ENCODE results near the gene ATXN7L2.

The ATXN7L2 gene

DNA sequence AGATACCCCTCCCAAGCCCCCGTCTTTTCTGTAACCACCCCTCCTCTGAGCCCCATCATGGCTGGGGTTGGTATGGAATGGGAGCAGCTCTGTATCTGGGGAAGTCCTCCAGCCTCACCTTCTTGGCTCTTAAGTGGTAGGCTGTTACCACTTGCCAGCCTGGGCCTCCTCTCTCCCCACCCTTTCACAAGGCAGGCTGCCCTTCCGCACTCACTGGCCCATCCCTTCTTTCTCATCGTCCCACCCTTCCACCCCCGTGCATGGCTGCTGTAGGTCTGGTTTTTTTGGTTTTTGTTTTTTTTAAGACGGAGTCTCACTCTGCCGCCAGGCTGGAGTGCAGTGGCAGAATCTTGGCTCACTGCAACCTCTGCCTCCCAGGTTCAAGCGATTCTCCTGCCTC is 15.4 kb downstream of the ATXN7L2 start:
- DNase-seq, result no peak

DNA sequence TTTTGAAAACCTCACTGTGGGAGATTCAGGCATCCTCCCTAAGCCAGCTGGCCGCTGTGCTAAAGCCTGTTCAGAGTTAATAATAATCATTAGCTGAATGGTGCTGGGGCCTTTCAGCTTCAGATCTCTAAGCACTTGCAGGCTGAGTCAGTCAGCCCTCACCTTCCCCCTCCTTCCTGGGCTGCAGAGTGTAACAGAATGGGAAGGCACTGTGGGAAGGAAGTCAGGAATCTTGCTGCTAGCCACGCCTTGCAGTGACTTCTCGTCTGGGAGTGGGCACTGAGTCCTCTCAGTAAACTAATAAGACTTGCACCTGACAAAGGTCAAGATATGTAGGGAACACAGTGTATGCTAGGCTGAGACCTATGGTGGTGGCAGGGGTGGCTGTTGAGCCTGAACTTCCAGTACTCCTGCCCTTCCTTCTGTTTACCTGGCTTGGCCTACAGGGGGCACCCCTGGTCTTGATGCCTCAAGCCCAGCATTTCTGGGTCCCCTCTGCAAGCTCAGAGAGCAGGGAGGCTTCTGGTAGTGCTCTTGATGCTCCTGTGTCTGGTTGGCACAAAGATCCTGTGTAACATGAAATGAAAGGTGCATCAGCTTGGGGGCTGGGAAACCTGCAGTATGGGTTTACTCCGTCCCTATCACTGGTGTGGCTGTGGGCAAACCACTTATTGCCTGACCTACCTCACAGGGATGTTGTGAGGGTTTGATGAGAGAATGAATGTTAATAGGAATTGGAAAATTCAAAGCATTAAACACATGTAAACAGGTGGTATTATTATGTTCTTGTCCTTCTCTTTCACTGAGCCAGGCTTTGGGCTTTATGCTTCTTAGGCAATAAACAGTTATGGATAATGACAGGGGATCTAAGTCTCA is 16.2 kb downstream of the ATXN7L2 start:
- DNase-seq, result peak; percentile 83

DNA sequence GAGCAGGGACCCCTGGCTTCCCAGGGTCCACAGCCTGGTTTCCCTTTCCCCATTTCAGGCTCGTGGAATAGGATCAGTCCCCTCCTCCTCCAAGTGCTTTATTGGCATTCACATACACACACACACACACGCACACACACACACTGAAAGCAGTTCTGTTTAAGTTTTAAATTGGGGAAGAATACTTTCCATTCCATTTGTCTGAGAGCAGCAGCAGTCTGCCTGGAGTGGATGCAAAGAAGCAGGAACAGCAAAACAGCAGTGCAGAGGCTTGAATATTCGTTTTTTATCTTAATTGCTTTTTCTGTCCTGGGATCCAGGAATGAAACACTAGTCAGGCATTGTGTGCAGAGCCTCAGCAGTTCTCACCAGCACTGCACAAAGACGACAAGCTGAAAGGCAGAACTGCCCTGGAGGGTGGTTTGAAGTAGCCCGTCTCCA is 17.3 kb downstream of the ATXN7L2 start:
- DNase-seq, result no peak

DNA sequence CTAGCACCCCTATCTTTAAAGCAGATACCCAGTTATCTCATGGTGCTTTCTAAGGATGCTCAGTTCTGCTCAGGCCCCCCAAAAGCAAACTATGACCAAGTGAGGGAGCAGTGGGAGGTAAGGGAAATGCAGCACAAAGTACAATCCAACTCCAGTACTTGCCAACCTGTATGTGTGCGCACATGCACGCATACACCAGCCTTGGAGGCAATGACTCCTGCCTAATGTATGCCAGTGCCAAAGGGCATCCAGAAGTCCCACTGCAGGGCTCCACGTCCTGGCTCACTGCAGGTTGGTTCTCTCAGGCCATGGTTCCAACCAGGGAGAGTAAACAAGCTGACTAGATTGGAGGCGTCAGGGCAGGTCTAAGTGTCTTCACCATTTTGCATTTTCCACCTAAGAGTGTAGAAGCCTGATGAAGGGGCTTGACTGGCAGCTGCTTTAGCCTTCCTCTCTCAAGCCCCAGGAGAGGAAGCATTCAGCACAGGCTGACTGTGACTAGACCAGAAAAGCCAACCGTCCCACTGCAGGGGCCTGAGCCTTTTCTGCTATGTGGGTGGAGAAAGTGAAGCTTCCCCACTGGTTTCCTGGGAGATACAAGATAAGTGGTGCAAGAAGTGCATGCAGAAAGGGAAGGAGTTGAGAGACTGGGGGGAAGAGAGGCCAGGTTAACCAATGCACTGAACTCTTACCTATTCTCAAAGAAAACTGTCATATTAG is 18.1 kb downstream of the ATXN7L2 start:
- DNase-seq, result peak; percentile 76

DNA sequence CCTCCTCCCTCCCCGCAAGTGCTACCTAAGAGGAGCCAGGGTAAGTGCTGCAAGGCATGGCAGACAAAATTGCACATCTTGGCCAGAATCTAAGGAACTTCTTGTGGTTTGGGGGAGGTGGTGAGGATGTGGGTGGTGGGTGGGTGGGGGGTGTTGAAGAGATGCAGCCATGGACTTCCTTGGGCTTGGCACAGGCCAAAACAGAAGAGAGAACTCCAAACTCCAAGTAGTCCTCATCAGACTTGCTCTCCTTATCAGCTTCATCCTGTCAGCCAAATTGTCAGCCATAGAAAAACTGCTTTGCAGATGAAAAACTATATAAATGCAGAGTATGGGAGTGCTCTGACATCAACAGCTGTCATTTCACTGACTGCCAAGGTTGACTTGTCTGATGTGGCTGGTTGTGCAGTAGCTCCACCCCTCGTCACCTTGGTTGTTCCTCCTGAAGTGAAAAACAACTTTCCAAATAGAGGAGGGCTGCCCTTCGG is 18.7 kb downstream of the ATXN7L2 start:
- DNase-seq, result no peak

DNA sequence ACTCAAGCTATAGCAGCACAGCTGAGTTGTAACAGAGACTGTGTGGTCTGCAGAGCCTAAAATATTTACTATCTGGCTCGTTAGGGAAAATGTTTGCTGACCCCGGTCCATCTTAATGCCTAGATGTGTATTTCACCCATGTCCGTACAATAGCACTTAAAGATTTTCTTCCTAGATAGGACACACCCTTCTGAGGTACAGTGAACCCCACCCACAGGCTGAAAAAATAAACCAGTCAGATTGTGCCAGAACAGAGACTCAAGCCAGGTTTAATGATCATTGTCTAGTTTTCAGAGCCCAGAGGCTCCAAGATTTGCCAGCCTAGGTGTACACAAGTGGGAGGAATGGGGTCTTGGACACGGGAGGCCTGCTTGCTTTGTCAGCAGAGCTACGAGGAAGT is 20.2 kb downstream of the ATXN7L2 start:
- DNase-seq, result peak; percentile 21

DNA sequence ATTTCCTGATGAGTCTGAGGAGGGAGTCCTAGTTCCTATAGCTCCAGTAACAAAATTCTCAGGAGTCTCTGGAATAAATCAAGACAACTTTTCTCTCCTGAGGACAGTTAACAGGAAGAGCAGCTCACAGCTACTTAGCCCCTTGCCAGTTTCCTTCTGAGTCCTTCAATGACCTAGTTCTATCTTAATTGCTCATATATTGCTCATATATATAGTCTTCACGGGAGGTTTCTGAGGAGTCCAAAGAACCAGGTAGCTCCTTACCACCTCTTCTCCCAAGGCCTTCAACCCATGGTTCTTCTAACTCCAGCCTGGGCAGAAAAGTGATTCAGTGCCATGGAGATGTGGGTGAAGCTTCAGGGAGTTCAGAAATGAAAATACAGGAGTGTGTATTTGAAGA is 21.3 kb downstream of the ATXN7L2 start:
- DNase-seq, result no peak

DNA sequence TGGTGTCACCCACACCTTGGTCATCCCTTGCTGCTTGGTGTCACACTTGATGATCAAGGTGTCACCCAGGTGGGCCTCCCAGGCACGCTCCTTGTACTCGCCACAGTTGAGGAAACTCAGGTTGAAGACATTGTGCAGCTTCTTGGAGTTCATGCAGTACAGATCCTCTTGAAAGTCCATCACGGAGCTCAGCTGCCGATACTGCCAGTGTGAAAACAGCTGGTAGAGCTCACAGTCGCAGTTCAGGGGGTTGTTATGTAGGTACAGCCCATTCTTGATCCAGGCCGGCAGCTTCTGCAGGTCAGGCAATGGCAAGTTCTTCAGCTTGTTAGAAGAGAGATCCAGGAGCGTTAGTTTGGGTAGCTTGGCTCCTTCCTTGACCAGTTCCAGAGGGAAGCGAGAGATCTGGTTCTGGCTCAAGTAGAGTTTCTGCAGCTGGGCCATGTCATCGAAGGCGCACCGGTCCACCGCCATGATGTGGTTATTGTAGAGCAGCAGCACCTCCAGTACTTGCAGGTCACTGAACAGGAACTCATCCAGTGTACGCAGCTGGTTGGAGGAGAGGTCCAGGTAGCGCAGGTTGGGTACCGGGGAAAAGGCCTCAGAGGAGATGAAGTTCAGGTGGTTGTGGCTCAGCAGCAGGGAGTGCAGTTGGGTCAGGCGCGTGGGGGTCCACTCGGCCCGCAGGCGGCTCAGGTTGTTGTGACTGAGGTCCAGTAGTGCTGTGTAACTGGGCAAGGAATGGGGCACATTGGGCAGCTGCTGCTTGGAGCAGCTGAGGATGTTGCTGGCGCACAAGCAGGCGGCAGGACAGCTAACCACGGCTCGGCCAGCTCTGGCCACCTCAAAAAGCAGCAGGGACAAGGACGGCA is 24.5 kb downstream of the ATXN7L2 start:
- no peak for DNase-seq

DNA sequence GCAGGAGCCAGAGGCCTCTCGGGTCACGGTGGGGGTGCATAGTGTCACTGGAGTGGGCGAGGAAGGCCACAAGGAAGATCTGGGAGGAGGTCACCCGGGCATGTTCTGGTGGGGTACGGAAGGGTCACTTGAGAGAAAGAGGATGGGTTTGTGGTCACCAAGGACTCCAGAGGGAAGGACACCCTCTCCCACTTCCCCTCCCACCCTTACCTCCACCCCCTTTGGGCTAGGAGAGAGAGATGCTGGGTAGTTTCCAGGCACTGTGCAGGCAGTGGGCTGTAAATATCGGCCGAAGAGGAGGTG is 25.1 kb downstream of the ATXN7L2 start:
- no peak for DNase-seq

DNA sequence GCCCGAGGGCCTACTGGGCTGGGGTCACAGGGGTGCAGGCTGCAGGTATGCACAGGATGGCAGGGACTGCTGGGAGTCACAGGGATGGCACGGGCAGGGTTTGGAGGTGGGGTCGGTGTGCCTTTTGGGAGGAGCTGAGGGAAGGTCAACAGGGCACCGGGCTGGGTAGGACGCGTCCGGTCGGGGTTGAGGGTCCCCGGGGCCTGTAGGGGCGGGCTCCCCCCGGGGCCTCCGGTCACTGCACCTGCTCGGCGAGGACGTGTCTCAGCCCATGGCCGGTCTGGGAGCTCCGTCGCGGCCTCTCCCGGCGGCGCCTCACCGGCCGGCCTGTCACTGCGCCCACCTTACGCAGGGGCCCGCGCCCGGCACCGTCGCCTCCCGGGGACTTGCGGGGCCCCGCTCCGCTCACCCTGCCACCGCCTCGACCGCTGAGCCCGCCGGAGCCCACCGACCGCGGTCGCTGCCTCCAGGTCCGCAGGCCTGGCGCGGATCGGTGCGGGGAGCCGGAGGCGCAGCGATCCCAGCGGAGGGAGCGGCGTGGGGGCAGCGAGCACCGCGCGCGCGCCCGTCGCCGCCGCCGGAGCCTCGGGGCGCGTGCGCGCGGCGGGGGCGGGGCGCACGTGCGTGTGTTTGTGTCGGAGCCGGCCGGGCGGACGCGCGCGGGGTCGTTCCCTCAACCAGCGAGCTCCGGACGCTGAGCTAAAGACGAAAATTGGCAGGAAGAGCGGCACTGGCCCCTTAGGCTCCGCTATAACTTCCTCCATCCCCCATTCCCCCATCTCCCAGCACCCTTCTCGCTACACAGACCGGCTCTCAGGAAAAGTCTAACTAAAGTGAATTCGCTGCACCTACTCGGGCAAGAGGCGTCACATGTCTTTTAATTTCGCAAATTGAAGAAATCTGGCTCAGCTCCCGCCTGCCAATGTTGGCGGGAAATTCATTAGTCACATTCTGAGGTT is 25.8 kb downstream of the ATXN7L2 start, which contains the start of gene AMIGO1:
TSS of gene AMIGO1 (minus strand) at position 552 of the 959 bp plus-strand sequence. CDS start 815 bp downstream, outside the sequence.
- peak; percentile 66 for DNase-seq

DNA sequence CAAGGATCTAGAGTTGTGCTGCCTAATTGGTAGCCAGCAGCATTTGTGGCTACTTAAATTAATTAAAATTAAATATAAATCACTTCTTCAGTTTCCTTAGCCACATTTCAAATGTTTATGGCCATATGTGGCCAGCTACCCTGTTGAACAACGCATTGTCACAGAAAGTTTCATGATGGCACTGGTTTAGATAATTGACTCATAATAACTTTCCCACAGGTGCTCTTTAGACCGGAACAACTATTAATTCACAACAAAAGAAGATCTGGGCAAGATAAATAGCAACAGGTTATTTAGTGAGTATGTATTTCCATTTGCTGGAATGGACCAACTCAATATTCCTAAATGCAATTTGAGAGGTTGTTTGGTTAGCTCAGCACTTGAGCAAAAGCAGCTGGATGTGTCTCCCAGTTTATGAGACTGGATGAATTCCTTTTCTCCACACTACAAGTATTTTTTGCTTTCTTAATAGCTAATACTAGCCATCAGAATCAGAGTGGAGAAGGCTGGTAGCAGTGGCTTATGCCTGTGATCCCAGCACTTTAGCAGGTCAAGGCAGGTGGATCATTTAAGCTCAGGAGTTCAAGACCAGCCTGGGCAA is 29.5 kb downstream of the ATXN7L2 start:
- DNase-seq, result no peak

DNA sequence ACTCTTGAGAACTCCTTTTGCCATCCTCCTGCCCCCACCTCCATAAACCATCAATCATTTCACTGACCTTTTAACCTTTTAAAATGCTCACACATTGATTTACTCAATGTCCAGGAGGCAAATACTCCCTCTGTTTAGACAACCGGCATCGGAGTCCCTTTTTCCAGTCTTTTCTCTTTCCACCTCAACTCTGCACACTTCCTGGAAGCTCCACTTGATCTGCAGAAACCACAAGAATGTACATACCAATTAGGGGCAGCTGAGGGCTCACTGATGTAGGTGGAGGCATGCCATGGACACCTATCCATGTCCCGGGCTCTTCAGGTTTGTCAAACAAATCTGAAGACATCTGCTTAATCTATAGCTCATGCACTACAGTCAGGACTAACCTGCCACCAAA is 31.1 kb downstream of the ATXN7L2 start:
- DNase-seq, result no peak

DNA sequence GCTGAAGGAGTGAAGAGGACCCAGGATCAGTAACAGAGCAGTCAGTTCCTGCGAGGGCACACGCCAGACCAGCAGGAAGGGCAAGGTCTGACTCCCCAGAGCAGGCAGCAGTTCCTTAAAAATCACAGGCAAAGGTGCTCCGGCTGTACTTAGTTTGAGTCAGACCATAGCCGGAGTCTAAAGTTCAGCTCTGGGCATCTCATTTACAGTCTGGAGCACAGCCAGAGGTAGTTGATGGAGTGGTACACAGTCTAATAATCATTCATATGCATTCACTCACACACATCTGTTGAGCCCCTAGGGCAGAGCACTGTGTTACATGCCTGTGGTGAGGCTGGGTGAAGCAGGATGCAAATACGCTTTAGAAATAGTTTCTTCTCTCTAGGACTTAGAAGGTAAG is 33.2 kb downstream of the ATXN7L2 start:
- DNase-seq, result no peak

DNA sequence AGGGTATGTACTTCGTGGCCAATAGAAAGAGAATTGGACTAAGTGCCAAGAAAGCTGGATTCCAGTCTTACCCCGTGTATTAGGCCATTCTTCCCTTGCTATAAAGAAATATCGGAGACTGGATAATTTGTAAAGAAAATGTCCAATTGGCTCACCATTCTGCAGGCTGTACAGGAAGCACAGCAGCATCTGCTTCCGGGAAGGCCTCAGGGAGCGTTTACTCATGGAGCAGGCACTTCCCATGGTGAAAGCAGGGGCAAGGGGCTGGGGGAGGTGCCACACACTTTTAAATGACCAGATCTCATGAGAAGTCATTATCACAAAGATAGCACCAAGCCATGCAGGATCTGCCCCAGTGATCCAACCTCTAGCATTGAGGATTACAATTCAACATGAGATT is 33.6 kb downstream of the ATXN7L2 start:
- no peak for DNase-seq

DNA sequence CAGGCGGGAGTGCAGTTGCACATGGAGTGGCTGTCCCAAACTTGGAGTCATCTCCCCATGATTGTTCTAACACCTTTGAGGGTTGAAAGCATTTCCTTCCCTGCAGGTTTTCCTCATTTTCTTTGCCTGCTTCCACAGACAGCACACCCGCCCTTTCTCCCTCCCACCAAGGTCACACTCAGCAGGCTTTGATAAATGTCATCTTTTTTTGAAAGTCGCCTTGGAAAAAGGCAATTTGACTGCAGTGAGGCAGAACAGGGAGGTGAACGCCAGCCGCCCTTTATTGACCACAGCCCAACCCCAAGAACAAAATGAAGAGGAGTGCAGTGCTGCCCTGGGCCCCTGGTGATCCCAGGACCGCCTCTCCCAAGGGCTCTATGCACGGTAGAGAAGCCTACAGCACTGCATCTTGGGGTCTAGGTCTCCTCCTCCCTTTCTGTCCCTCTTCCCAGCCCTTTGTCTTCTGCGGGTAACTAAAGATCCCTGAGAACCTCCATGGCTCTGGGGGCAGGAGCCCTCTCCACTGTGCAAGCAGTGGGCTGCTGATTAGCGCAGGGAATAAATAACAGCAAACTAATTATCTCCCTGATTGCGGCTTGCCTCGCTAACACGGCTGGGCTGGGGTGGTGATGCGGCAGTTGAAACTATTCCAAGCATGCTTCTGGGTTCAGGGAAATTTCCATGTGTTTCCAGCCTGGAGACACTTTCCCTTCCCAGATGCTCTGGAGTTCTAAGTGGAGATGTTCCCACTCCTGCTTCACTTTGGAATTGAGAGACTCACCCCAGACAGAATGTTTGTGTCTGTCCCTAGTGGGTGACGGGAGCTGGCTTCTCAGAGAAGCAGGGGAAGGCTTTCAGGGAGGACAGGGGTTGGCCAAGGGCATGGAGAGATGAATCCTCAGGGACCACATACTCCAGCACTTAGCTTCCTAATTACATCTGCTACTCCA is 37.6 kb downstream of the ATXN7L2 start:
- DNase-seq, result no peak

DNA sequence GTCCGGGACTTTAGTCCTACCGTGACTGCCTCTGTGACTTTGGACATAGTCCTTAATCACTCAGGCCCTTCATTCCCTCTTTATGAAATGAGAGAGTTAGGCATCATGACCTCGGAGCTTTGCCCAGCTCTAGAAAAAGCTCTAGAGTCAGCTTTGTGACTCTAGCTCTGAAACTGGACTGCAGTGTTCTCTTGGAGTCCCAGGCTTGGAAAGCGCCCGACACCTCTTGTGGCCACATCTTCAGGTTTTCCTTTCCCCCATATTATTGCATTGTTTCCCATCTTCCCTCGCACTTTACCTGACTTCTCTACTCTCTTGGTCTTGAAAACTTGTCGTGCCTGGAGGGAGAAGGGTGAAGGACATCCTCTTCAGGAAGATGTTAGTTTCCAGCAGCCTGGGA is 38.3 kb downstream of the ATXN7L2 start:
- DNase-seq, result no peak

DNA sequence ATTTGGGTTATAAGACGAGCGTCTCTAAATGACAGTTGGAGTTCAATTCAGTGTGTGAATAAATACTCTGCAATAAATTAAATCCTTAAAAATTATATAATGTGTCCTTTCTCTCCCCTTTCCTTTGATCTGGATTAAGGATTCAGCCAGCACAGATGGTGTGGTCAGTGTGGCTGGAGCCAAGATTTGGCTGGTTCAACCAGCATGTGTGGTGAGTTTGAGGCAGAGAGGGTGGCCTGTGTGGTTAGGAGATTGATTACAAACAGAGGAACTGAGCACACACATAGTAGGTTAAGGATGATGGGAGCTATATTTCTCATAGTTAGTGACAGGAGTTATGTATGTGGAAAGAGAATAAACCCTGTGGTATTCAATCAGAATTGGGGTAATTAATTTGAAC is 40.0 kb downstream of the ATXN7L2 start:
- DNase-seq, result no peak

DNA sequence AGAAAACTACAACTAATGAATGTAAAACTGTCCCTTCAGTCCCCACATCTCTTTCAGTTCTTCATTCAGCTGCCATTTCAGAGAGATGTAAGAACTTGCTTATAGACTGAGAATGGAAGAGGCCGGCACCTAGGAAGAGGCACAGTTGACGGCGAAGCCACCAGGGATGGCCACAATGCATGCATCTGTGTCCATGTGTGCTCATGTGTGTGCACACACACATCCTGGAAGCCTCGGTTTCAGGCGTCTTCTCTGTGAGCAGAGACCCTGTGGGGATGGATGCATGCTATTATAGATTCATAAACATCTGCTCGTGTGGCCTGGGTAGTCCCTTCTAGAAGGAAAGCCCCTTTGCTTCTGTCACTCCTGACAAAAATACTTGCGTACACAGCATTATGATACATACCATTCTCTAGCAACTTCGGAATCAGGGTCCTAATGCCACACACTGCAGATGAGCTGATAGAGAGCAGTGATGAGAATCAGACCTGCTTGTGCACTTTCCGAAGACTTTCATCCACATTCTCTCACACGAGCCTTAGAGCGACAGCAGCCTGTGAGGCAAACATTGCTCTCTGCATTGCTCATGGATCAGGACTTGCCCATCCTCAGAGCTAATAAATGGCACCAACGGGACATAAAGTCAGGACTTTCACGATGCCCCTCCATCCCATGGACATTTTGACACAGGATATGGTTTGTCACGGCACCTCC is 43.5 kb downstream of the ATXN7L2 start:
- DNase-seq, result no peak

DNA sequence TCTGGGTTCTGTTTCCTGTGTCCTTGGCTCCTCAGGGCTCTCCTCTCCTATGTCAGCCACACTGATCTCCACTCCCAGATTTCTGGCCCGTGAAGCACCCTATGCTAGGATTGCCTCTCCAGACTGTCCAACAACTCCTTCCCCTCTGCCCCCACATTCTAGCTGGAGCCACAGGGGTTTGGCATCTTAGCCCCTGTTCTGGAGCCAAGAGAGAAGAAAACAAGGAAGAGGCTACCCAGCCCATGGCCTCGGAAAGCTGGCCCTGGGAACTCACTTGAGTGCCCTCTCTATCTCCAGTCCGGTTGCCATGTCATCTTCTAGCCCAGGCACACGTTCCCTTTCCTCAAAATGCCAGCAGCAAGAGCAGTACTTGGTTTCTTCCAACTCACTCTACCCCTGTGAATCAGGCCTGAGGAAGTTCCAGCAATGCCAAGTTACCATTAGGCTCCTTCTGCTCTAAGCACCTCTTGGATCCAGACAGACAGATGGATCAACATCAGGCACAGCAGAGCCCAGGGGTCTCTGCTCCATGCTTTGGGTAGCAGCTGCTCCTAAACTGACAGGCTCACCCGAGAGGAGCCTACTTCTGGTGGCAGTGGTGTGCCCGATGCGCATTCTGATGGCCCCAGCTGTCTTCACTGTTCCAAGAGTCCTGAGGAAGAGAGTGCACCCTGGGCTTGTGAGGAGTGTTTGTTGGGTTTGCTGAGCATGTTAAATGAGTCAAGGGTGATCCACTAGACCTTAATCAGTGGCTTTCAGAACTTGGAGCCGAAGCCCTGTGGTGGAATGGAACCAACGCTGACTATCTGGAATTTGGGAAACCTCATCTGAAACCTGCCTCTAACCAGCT is 44.4 kb downstream of the ATXN7L2 start:
- no peak for DNase-seq

All from hematopoietic multipotent progenitor cell treated with erythropoietin and hydrocortisone succinate and interleukin-3 and kit ligand, for 4 days (in vitro differentiated cells).